ENCODE results near the gene DOC2B. TPM values are rescaled to one million over a fixed set of nuclear protein-coding genes. Genes with fewer than 3 reads are reported as not detected.
"Not testable (repeated sequence)": the region's sequence is repeated elsewhere in the genome, so short reads cannot be mapped to it uniquely, and the experiment has no call there.

The DOC2B gene
- total RNA-seq, 2 experiments from 2014 or later: not detected

- H3K4me3 ChIP-seq (ENCODE audit: low read depth, low read length, poor library complexity, severe bottlenecking): no peak overlapping the region
- no peak overlapping the region for H2AFZ ChIP-seq (ENCODE audit: low read length)
- no peak overlapping the region for H3K27ac ChIP-seq (ENCODE audit: low read depth, low read length, poor library complexity, severe bottlenecking)
- no peaks in the 10 kb centered on the region for H4K20me1 ChIP-seq (ENCODE audit: insufficient read depth, low read length)
- intact Hi-C loops (cut with micrococcal nuclease; ENCODE audit: unreplicated experiment): no loop called here
- CTCF ChIA-PET (ENCODE audit: unreplicated experiment): no interaction called here
- H3K9me3 ChIP-seq (ENCODE audit: low read length): no peaks in the 10 kb centered on the region
- BruUV-seq (replicated peaks): no TSS peak
- no peaks in the 10 kb centered on the region for H3K36me3 ChIP-seq (ENCODE audit: insufficient read depth, low read length)
- no peak for DNase-seq (ENCODE audit: low spot score)
- no peaks in the 10 kb centered on the region for H3K79me2 ChIP-seq (ENCODE audit: insufficient read depth, low read depth, low read length)
- no peaks in the 10 kb centered on the region for H3K9me2 ChIP-seq (ENCODE audit: insufficient read depth, low read length)
- H3K4me2 ChIP-seq (ENCODE audit: low read length): no peak overlapping the region
- no peaks in the 10 kb centered on the region for H3K4me1 ChIP-seq (ENCODE audit: insufficient read depth, low read length, poor library complexity, severe bottlenecking)
- POLR2A ChIA-PET: no interaction called here
- TF ChIP-seq CTCF (conservative IDR thresholded peaks at IDR 0.05; ENCODE audit: low read length) (no peak), EZH2phosphoT487 (IDR thresholded peaks at IDR 0.05; ENCODE audit: borderline replicate concordance, low read depth, low read length) (no peak)
These were observed 27.0 kb upstream of the DOC2B start for GRCh38 chr17:208429-208828.

DNA sequence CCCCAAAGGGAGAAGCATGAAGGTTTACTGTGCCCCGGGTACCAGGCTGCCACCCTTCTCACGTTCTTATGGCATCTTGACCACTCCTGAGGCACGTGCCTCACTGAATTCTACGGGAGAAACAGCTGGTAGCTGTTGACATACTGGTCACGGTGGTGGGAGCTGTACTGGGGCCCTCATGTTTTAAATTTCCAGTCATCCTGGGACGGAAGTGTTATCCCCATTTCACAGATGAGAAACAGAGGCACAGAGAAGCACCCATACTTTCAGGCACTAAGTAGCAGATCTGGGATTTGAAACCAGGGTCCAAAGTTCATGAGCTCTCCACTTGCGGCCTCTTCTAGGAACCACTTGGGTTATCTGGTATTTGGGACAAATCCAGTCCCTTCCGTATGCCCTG, 26.3 kb upstream of the DOC2B start:
- Histone ChIP-seq H3K79me2 (ENCODE audit: insufficient read depth, low read depth, low read length) (no peaks in the 10 kb centered on the region), H2AFZ (ENCODE audit: low read length) (no peak overlapping the region), H3K27ac (ENCODE audit: low read depth, low read length, poor library complexity, severe bottlenecking) (no peak overlapping the region), H3K4me2 (ENCODE audit: low read length) (no peak overlapping the region), H3K4me1 (ENCODE audit: insufficient read depth, low read length, poor library complexity, severe bottlenecking) (no peaks in the 10 kb centered on the region), H3K9me3 (ENCODE audit: low read length) (no peaks in the 10 kb centered on the region), H3K36me3 (ENCODE audit: insufficient read depth, low read length) (no peaks in the 10 kb centered on the region), H4K20me1 (ENCODE audit: insufficient read depth, low read length) (no peaks in the 10 kb centered on the region), H3K9me2 (ENCODE audit: insufficient read depth, low read length) (no peaks in the 10 kb centered on the region), H3K4me3 (ENCODE audit: low read depth, low read length, poor library complexity, severe bottlenecking) (no peak overlapping the region)
- POLR2A ChIA-PET: no interaction called here
- CTCF ChIA-PET (ENCODE audit: unreplicated experiment): no interaction called here
- no peak for TF ChIP-seq EZH2phosphoT487 (IDR thresholded peaks at IDR 0.05; ENCODE audit: borderline replicate concordance, low read depth, low read length)
- TF ChIP-seq CTCF (conservative IDR thresholded peaks at IDR 0.05; ENCODE audit: low read length): no peak
- intact Hi-C loops (cut with micrococcal nuclease; ENCODE audit: unreplicated experiment): no loop called here
- BruUV-seq (replicated peaks): no TSS peak
- no peak for DNase-seq (ENCODE audit: low spot score)

DNA sequence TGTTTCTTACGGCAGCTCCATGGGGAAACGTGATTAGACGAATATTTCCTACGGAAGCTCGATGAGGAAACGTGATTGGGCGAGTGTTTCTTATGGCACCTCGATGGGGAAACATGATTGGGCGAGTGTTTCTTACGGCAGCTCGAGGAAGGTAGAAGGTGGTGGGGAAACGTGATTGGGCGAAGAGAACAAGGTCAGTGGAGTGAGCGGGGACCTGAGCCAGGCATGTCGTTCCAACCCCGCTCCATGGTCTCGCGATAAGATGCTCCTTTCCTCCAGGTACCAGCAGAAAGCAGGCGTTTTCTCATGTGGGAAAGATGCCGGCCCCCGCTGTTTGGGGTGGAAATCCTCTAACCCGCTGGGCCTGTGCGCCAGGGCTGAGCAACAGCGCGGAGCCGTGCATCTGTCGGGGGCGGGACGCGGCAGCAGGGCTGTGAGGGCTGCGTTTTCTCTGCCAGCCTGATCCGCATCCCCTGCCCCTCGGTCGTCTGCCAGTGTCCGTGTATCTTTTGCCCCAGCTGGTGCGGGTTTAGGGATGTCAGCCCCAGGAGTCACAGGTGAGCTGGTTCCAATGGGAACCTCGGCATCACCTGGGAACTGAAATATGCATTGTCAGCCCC, 25.6 kb upstream of the DOC2B start:
- Histone ChIP-seq H3K9me3 (ENCODE audit: low read length) (no peaks in the 10 kb centered on the region), H3K79me2 (ENCODE audit: insufficient read depth, low read depth, low read length) (no peaks in the 10 kb centered on the region), H3K4me2 (ENCODE audit: low read length) (no peak overlapping the region), H3K9me2 (ENCODE audit: insufficient read depth, low read length) (no peaks in the 10 kb centered on the region), H3K27ac (ENCODE audit: low read depth, low read length, poor library complexity, severe bottlenecking) (no peak overlapping the region), H2AFZ (ENCODE audit: low read length) (no peak overlapping the region), H3K36me3 (ENCODE audit: insufficient read depth, low read length) (no peaks in the 10 kb centered on the region), H4K20me1 (ENCODE audit: insufficient read depth, low read length) (no peaks in the 10 kb centered on the region), H3K4me3 (ENCODE audit: low read depth, low read length, poor library complexity, severe bottlenecking) (no peak overlapping the region), H3K4me1 (ENCODE audit: insufficient read depth, low read length, poor library complexity, severe bottlenecking) (no peaks in the 10 kb centered on the region)
- no peak for TF ChIP-seq EZH2phosphoT487 (IDR thresholded peaks at IDR 0.05; ENCODE audit: borderline replicate concordance, low read depth, low read length)
- no peak for TF ChIP-seq CTCF (conservative IDR thresholded peaks at IDR 0.05; ENCODE audit: low read length)
- ChIA-PET POLR2A (no interaction called here), CTCF (ENCODE audit: unreplicated experiment) (no interaction called here)
- no peak for DNase-seq (ENCODE audit: low spot score)
- intact Hi-C loops (cut with micrococcal nuclease; ENCODE audit: unreplicated experiment): no loop called here
- no TSS peak for BruUV-seq (replicated peaks)

GRCh38 chr17:206484-206883, 25.0 kb upstream of the DOC2B start:
- H3K27ac ChIP-seq (ENCODE audit: low read depth, low read length, poor library complexity, severe bottlenecking); H3K4me1 ChIP-seq (ENCODE audit: insufficient read depth, low read length, poor library complexity, severe bottlenecking); DNase-seq (ENCODE audit: low spot score); CTCF ChIA-PET (ENCODE audit: unreplicated experiment); intact Hi-C loops (cut with micrococcal nuclease; ENCODE audit: unreplicated experiment); H4K20me1 ChIP-seq (ENCODE audit: insufficient read depth, low read length); H3K4me3 ChIP-seq (ENCODE audit: low read depth, low read length, poor library complexity, severe bottlenecking); BruUV-seq (replicated peaks); H2AFZ ChIP-seq (ENCODE audit: low read length); H3K4me2 ChIP-seq (ENCODE audit: low read length); H3K9me2 ChIP-seq (ENCODE audit: insufficient read depth, low read length); H3K79me2 ChIP-seq (ENCODE audit: insufficient read depth, low read depth, low read length); POLR2A ChIA-PET; H3K36me3 ChIP-seq (ENCODE audit: insufficient read depth, low read length); H3K9me3 ChIP-seq (ENCODE audit: low read length): not testable (repeated sequence)
